Esophagus muscularis mucosa (tissue), 4 donors: ENCODE results near the gene NADSYN1. TPM values are rescaled to one million over a fixed set of nuclear protein-coding genes. Genes with fewer than 3 reads are reported as not detected.

Source experiments
- DNase-seq: peaks from one replicate; pipeline ENCODE4 v3.0.0-alpha.2; 2017; ENCODE audit errors: extremely low spot score
- H3K27ac ChIP-seq, 4 donors: fragments of 200-600 bp; sonication (generic); replicated peaks in 1 of 4; 1 replicate in 3 of 4; 2 replicates in 1 of 4; pipeline ENCODE4 v1.5.1; 2016 to 2019; ENCODE audit warnings: mild to moderate bottlenecking in 1 of 4
- H3K27me3 ChIP-seq, 4 donors: fragments of 200-600 bp; sonication (generic); one replicate each; pipeline versions ENCODE4 v1.5.1 to v1.6.0; 2016 to 2019
- H3K36me3 ChIP-seq, 4 donors: fragments of 200-600 bp; sonication (generic); one replicate each; pipeline ENCODE4 v1.5.1; 2016 to 2019
- H3K4me1 ChIP-seq, 4 donors: fragments of 200-600 bp; sonication (generic); one replicate each; pipeline ENCODE4 v1.5.1; 2016 to 2019
- H3K4me3 ChIP-seq, 4 donors: fragments of 200-600 bp; sonication (generic); 1 replicate in 2 of 4; 2 replicates in 2 of 4; pipeline ENCODE4 v1.5.1; 2016 to 2019; ENCODE audit warnings: mild to moderate bottlenecking in 4 of 4, moderate library complexity in 1 of 4
- H3K9me3 ChIP-seq, 4 donors: fragments of 200-600 bp; sonication (generic); 1 replicate in 3 of 4; 2 replicates in 1 of 4; pipeline ENCODE4 v1.5.1; 2016 to 2019
- CTCF ChIP-seq, 3 experiments: fragments of 200-600 bp in 2 of 3; fragments of 450-650 bp in 1 of 3; sonication (generic) in 2 of 3; IDR thresholded peaks; one replicate each; pipeline ENCODE4 v1.5.1; 2017 to 2019; ENCODE audit warnings: antibody characterized with exemption in 3 of 3, mild to moderate bottlenecking in 2 of 3, moderate library complexity in 1 of 3
- EP300 ChIP-seq: sonication (generic); formaldehyde crosslinking; IDR thresholded peaks from one replicate; pipeline ENCODE4 v1.6.1; 2017; ENCODE audit warnings: antibody characterized with exemption
- POLR2A ChIP-seq: fragments of 450-650 bp; IDR thresholded peaks from one replicate; pipeline ENCODE4 v1.6.1; 2017; ENCODE audit warnings: antibody characterized with exemption, moderate library complexity, mild to moderate bottlenecking, low read depth
- POLR2AphosphoS5 ChIP-seq, 2 donors: sonication (generic); formaldehyde crosslinking; IDR thresholded peaks; one replicate each; pipeline ENCODE4 v1.6.1; 2017; ENCODE audit warnings: antibody characterized with exemption in 2 of 2
- WGBS: methylation state at CpG from one replicate; pipeline ENCODE4 v1.1.5; 2018; 5-methylcytosine and 5-hydroxymethylcytosine counted together
- intact Hi-C: fragments of 100-400 bp; cut with DNase I; formaldehyde crosslinking; loops from one replicate; pipeline ENCODE4 v1.15.1; 2023
- total RNA-seq, 4 donors: library from RNA; depleted of rRNA; stranded (reverse); fragments of >200 nt; gene quantifications; one replicate each; pipeline versions ENCODE4 v1.1.0 to v1.2.1, GENCODE V29; 2016

Gene NADSYN1
- total RNA-seq, 4 donors from 2014 or later: 38.4 to 44.4 (median 42.2) TPM

DNA sequence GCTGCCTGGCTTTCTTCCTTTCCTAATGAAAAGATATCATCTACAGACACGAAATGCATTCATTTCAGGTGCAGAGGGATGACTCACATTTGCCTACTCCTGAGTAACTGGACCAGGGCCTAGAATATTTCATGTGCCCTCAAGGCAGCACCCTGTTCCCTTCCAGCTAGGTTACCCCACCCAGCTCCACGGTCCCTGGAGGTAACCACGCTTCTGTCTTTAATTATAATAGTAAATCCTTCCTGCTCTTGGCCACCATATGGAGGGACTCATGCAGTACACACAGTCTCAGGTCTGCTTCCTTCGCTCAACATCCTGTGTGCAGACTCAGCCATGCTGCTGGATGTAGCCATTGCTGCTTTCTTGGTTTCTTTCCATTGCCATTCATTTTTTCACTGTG lies 27.1 kb upstream of the NADSYN1 start:
- no peak overlapping the region for H3K4me3 ChIP-seq
- H3K4me1 ChIP-seq: no peaks in the 10 kb centered on the region
- H3K27me3 ChIP-seq: peaks cover 0 to 7% (median 0%) of the 10 kb centered on the region in 4 donors
- no peak for TF ChIP-seq POLR2A
- TF ChIP-seq POLR2AphosphoS5 (IDR thresholded peaks at IDR 0.05): no peak
- TF ChIP-seq EP300: no peak
- TF ChIP-seq CTCF (IDR thresholded peaks at IDR 0.05): no peak
- DNase-seq: no peak
- 56% methylated on average over 4 of the region's 4 CpGs for WGBS
- no peaks in the 10 kb centered on the region for H3K36me3 ChIP-seq
- intact Hi-C loops: no loop called here
- H3K9me3 ChIP-seq: peaks cover 0 to 9% (median 0%) of the 10 kb centered on the region in 4 donors
- H3K27ac ChIP-seq: no peak overlapping the region

DNA sequence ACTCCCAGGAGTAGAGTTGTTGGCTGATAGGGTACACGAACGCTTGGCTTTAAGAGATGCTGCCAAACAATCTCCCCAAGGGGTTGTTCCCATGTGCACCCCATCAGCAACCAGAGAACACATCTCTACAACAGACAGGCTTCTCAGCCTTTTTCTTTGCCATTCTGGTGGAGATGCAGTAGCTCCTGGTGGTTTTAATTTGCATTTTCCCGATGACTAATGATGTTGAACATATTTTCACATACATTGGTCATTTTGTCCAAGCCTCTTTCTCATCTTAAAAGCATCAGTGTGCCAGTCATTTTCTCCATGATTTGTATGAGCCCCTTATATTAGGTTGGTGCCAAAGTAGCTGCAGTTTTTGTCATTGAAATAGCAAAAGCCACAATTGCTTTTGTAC lies 26.6 kb upstream of the NADSYN1 start:
- intact Hi-C loops: no loop called here

GRCh38 chr11:71428861-71429435 lies 24.1 kb upstream of the NADSYN1 start:
- peaks cover 0 to 9% (median 0%) of the 10 kb centered on the region in 4 donors for H3K9me3 ChIP-seq
- no peaks in the 10 kb centered on the region for H3K27me3 ChIP-seq
- intact Hi-C loops: no loop called here
- TF ChIP-seq EP300: no peak
- no peak for DNase-seq
- no peak overlapping the region for H3K4me3 ChIP-seq
- H3K36me3 ChIP-seq: no peaks in the 10 kb centered on the region
- peaks cover 0 to 12% (median 0%) of the 10 kb centered on the region in 4 donors for H3K4me1 ChIP-seq
- H3K27ac ChIP-seq: no peak overlapping the region
- WGBS: 73% methylated on average over 7 of the region's 7 CpGs

More for the DNA sequence above, 26.6 kb upstream of the NADSYN1 start:
- Histone ChIP-seq H3K9me3 (peaks cover 0 to 9% (median 0%) of the 10 kb centered on the region in 4 donors), H3K27ac (no peak overlapping the region), H3K4me1 (no peaks in the 10 kb centered on the region), H3K36me3 (no peaks in the 10 kb centered on the region), H3K4me3 (no peak overlapping the region), H3K27me3 (peaks cover 0 to 2% (median 0%) of the 10 kb centered on the region in 4 donors)
- DNase-seq: no peak
- WGBS: 80% methylated on average over 3 of the region's 3 CpGs
- no peak for TF ChIP-seq POLR2A
- TF ChIP-seq CTCF (IDR thresholded peaks at IDR 0.05): no peak
- TF ChIP-seq EP300: no peak
- no peak for TF ChIP-seq POLR2AphosphoS5 (IDR thresholded peaks at IDR 0.05)

DNA sequence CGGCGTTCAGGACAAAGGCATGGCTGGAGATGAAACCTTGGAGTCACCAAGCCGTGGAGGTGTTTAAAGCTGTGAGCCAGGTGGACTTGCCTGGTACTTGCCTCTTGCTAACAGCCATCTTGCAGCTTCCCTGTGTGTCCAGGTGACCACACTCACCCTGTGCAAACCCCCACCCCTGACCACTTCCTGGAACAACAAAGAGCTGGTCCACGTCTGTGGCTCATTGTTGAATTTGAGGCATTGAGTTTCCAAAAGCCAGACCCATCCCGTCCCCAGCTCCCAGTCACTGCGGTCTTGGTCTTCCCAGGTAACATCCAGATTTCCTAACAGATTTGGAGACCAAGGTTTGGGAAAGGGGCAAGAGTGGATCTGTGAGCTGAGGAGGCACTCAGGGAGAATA lies 23.3 kb upstream of the NADSYN1 start:
- Histone ChIP-seq H3K27me3 (no peaks in the 10 kb centered on the region), H3K4me3 (no peak overlapping the region), H3K9me3 (peaks cover 0 to 9% (median 0%) of the 10 kb centered on the region in 4 donors), H3K4me1 (peaks cover 0 to 12% (median 0%) of the 10 kb centered on the region in 4 donors), H3K27ac (no peak overlapping the region), H3K36me3 (peaks cover 0 to 3% (median 1%) of the 10 kb centered on the region in 4 donors)
- TF ChIP-seq POLR2AphosphoS5 (IDR thresholded peaks at IDR 0.05) (no peak), CTCF (IDR thresholded peaks at IDR 0.05) (no peak), POLR2A (no peak), EP300 (no peak)
- WGBS: 85% methylated on average over 4 of the region's 6 CpGs
- intact Hi-C loops: no loop called here
- DNase-seq: no peak

DNA sequence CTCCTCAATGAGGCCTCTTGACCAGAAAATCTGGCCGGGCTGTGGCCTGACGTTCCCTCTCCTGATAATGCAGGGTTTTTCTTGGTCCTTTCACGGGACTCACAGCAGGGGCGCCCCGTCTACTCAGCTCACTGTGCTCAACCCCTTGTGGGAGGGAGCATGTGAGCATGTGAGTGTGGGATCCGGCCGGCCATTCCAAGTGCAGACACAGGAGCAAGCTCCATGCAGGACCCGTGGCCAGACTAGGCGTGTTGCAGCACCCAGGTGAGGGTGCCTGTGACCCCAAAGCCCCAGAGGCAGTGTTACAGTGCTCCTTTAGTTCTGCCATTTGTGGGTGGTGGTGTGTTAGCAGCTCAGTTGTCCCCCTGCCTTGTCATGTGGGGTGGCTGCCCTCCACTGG lies 22.8 kb upstream of the NADSYN1 start:
- Histone ChIP-seq H3K27ac (no peak overlapping the region), H3K4me1 (peaks cover 0 to 12% (median 0%) of the 10 kb centered on the region in 4 donors), H3K27me3 (no peaks in the 10 kb centered on the region), H3K36me3 (peaks cover 0 to 7% (median 5%) of the 10 kb centered on the region in 4 donors), H3K9me3 (peaks cover 0 to 9% (median 0%) of the 10 kb centered on the region in 4 donors), H3K4me3 (no peak overlapping the region)
- TF ChIP-seq EP300 (no peak), POLR2A (no peak), POLR2AphosphoS5 (IDR thresholded peaks at IDR 0.05) (no peak), CTCF (IDR thresholded peaks at IDR 0.05) (no peak)
- 100% methylated on average over 2 of the region's 9 CpGs for WGBS
- no peak for DNase-seq
- intact Hi-C loops: no loop called here
